Right kidney (tissue), 1 donor: ENCODE measurements around the gene TRMT61B.
A peak's percentile ranks its signal among the peaks of the same experiment; 100 is the strongest.

Experiments
- DNase-seq: peaks from one replicate; pipeline ENCODE4 v3.0.0-alpha.2; 2016

Gene TRMT61B

DNA sequence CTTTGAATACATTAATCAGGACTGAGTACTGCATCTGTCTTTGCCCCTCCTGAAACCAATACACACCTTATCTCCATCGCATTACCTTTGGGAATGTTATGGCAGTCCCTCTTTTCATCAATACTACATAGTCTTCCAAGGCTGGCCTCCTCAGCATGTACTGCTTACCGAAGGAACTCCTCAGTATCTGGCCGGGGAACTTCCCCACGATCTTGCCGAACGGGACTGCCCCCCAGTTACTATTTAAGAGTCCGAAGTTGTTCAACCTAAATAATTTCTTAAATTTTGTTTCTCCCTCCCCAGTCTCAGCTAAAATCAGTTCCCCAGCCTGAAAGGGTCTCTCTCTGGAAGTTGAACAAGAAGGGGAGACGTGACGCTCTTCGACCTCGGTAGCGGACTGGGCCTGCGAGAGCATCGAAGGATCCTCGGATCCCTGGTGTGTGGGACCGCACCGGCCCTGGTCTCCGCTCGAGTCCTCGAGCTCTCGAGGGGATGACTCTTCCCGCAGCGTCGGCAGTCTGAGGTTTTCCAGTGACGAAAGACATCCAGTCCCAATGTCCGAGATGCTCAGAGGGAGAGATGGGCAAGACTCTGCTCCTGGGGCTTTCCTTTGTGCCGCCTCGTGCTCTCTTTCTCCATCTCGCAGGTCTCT lies 489 bp downstream of the TRMT61B start:
- peak; percentile 88 for DNase-seq

- DNase-seq, result no peak
Observed at GRCh38 chr2:28868611-28869010, 1.5 kb downstream of the TRMT61B start.

GRCh38 chr2:28855977-28856376 lies 14.1 kb downstream of the TRMT61B start:
- no peak for DNase-seq

DNA sequence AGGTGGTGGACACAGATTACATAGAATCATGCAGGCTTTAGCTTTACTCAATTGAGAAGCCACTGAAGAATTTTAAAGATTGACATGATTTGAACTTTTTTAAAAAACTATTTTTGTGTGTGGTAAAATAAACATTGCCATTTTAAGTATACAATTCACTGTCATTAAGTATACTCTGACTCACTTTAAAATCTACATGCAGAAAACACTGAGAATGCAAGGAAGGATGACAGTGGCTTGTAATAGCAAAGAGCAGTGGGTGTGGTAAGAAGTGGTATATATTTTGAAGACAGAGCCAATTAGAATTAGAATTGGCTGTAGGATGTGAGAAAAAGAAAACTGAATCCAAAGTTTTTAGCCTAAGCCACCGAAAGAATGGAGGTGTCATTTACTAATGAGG lies 14.9 kb downstream of the TRMT61B start:
- DNase-seq, result no peak

- no peak for DNase-seq
Observed at GRCh38 chr2:28842042-28842441, 28.1 kb downstream of the TRMT61B start.

DNA sequence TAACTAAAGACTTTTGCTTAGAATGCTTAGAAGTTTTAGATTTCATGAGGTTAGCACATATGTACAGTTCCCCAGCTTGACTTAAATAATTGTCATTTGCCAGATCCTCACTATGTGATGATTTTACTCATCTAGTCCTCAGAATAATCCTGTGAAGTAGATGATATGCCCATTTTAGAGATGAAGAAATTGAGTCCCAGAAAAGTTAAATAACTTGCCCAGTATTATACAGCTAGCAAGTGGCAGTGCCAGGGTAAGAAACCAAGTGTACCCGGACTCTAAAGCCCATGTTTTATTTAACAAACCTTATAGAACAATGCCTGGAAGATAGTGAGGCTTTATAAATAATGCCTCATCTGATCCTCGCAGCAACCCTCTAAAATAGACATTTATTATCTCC lies 31.1 kb downstream of the TRMT61B start:
- DNase-seq, result no peak

GRCh38 chr2:28835781-28836180 lies 34.3 kb downstream of the TRMT61B start:
- no peak for DNase-seq

DNA sequence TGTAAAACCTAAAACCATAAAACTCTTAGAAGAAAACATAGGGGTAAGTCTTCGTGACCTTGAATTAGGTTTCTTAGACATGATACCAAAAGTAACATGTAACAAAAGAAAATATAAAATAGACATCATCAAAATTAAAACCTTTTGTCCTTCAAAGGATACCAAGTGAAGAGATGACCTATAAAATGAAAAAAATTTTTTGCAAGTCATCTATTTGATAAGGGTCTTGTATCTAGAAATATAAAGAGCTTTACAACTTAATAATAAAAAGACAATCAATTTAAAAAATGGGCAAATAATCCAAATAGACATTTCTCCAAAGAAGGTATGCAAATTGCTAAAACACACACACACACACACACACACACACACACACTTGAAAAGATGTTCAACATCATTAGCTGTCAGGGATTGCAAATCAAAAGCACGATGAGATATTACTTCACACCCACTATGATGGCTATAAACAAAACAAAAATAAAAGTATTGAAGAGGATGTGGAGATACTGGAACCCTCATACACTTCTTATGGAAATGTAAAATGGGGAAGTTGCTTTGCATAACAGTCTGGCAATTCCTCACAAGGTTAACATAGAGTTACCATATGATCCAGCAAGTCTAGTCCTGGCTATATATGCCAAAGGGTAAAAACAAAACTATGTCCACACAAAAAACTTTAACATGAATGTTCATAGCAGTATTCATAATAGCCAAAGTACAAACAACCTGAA lies 36.2 kb downstream of the TRMT61B start:
- no peak for DNase-seq

DNA sequence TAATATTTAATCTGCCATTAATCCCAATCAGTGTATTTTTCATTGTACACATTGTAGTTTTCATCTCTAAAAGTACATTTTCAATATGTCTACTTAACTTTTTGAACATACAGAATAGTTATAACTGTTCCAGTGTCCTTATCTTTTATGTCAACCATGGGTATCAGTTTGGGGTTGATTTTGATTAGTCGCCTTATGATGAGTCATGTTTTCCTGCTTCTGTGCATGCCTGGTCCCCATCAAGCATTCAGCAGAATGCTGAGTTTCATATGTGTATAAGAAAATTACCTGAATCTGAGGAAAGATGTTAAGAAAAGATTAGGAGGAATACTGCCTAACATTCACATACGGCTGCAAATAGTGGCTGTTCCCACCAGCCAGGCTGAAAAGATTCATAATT lies 41.7 kb downstream of the TRMT61B start:
- DNase-seq, result no peak

- no peak for DNase-seq
Observed at GRCh38 chr2:28824870-28825269, 45.2 kb downstream of the TRMT61B start.

DNA sequence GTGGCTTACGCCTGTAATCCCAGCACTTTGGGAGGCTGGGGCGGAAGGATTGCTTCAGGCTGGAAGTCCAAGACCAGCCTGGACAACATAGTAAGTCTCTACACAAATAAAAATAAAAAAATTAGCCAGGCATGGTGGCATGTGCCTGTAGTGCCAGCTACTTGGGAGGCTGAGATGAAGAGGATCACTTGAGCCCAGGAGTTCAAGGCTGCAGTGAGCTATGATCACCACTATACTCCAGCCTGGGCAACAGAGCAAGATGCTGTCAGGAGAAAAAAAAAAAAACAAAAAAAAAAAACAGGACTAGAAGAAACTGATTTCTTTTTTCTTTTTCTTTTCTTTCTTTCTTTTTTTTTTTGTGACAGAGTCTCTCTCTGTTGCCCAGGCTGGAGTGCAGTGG lies 45.9 kb downstream of the TRMT61B start:
- no peak for DNase-seq

- no peak for DNase-seq
Observed at GRCh38 chr2:28822036-28822435, 48.1 kb downstream of the TRMT61B start.

- peak; percentile 20 for DNase-seq
Observed at GRCh38 chr2:28821295-28821958, 48.7 kb downstream of the TRMT61B start.

DNA sequence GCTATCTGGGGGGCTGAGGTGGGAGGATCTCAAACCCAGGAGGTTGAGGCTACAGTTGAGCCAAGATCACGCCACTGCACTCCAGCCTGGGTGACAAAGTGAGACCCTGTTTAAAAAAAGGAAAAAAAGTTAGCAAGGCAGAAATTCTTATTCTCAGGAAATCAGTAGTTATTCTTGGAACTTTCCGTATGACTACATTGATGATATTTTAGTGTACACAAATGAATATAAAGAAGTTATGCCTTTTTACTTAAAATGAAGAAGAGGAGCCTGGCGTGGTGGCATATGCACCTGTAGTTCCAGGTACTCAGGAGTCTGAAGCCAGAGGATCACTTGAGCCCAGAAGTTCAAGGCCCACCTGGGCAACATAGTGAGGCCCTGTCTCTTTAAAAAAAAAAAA lies 52.1 kb downstream of the TRMT61B start:
- no peak for DNase-seq

- DNase-seq, result peak; percentile 78
Observed at GRCh38 chr2:28810384-28811285, 59.5 kb downstream of the TRMT61B start, which contains the start of gene SPDYA. SPDYA (plus strand) TSS chr2:28810834; CDS start chr2:28816015, 5,181 bp downstream.

- DNase-seq, result no peak
Observed at GRCh38 chr2:28809927-28810326, 60.2 kb downstream of the TRMT61B start.

GRCh38 chr2:28802975-28803429 lies 67.1 kb downstream of the TRMT61B start:
- no peak for DNase-seq

GRCh38 chr2:28801726-28802125 lies 68.4 kb downstream of the TRMT61B start:
- DNase-seq, result no peak
